HCT116 (cell line): Measurements from ENCODE around the gene TIMM10B. TPM values are rescaled to one million over a fixed set of nuclear protein-coding genes. Genes with fewer than 3 reads are reported as not detected.

Experiments
- ATAC-seq: fragments of 200-7000 bp; cut with Tn5 transposase; 2 replicates; pipeline ENCODE4 v1.9.1; 2020; ENCODE audit warnings: mild to moderate bottlenecking, moderate library complexity
- BruUV-seq: library from RNA; stranded (reverse); fragments of 400-500 nt; replicated peaks from 2 replicates; lab custom pipeline; 2021; lab: Mats Ljungman, UMichigan
- CTCF ChIA-PET: fragments of 300-600 bp; sonication (Branson Sonifier 250); formaldehyde crosslinking; loops from one replicate; lab custom pipeline; 2021; ENCODE audit warnings: antibody characterized with exemption; lab: Charles Lee
- POLR2A ChIA-PET: fragments of 300-600, 350-600 bp; sonication (Branson Sonifier 250); formaldehyde crosslinking; loops from one replicate; lab custom pipeline; 2021; ENCODE audit warnings: antibody characterized with exemption; lab: Charles Lee
- RAD21 ChIA-PET, 2 experiments: fragments of 300-600 bp; sonication (Branson Sonifier 250); formaldehyde crosslinking; loops; one replicate each; lab custom pipeline; 2023; ENCODE audit warnings: low total read pairs in 2 of 2; ENCODE audit not compliant: uncharacterized antibody in 2 of 2, unreplicated experiment in 2 of 2, low non-redundant PET in 1 of 2; lab: Charles Lee
- DNase-seq: peaks from one replicate; pipeline ENCODE4 v3.0.0-alpha.2; 2010; ENCODE audit warnings: low read depth, low spot score
- H2AFZ ChIP-seq: fragments of 200-600 bp; shearing (Covaris generic), sonication (generic); 2 replicates; pipeline ENCODE4 v1.6.1; 2017; ENCODE audit warnings: low read depth, mixed run types, mixed read lengths, antibody characterized with exemption, low read length; ENCODE audit not compliant: poor library complexity, severe bottlenecking
- H3K27ac ChIP-seq: 2 replicates; pipeline ENCODE4 v1.5.1; 2012; ENCODE audit warnings: low read depth, low read length
- H3K27me3 ChIP-seq: fragments of 200-600 bp; sonication (generic); 2 replicates; pipeline ENCODE4 v1.6.1; 2016; ENCODE audit warnings: mixed run types, low read length, mixed read lengths; ENCODE audit not compliant: insufficient read depth
- H3K36me3 ChIP-seq, 2 experiments: fragments of 200-500 bp in 1 of 2; fragments of 200-600 bp in 1 of 2; sonication (Bioruptor generic) in 1 of 2; sonication (generic) in 1 of 2; 2 replicates each; pipeline versions ENCODE4 v1.5.1 to v1.6.1; 2014 to 2016; ENCODE audit warnings: low read length in 2 of 2, inconsistent platforms in 1 of 2, mixed read lengths in 1 of 2, mixed run types in 1 of 2; ENCODE audit not compliant: insufficient read depth in 2 of 2, control insufficient read depth in 1 of 2
- H3K4me1 ChIP-seq, 2 experiments: fragments of 200-600 bp in 1 of 2; sonication (generic) in 1 of 2; 2 replicates each; pipeline versions ENCODE4 v1.5.1 to v1.6.1; 2012 to 2017; ENCODE audit warnings: low read length in 2 of 2, inconsistent platforms in 1 of 2, mild to moderate bottlenecking in 1 of 2, mixed read lengths in 1 of 2, mixed run types in 1 of 2, moderate library complexity in 1 of 2; ENCODE audit not compliant: insufficient read depth in 2 of 2, control insufficient read depth in 1 of 2
- H3K4me2 ChIP-seq: fragments of 200-600 bp; sonication (generic); 2 replicates; pipeline ENCODE4 v1.6.1; 2017; ENCODE audit warnings: mixed run types, low read length, mixed read lengths
- H3K4me3 ChIP-seq, 2 experiments: fragments of 200-600 bp in 1 of 2; sonication (generic) in 1 of 2; replicated peaks in 1 of 2; 2 replicates each; pipeline ENCODE4 v1.5.1; 2011 to 2016; ENCODE audit warnings: low read length in 2 of 2, control low read depth in 1 of 2, low read depth in 1 of 2, mild to moderate bottlenecking in 1 of 2, mixed read lengths in 1 of 2, mixed run types in 1 of 2
- H3K79me2 ChIP-seq: fragments of 200-600 bp; sonication (generic); 2 replicates; pipeline ENCODE4 v1.6.1; 2017; ENCODE audit warnings: mild to moderate bottlenecking, mixed run types, low read length, moderate library complexity, mixed read lengths; ENCODE audit not compliant: insufficient read depth
- H3K9ac ChIP-seq: fragments of 200-600 bp; sonication (generic); 2 replicates; pipeline ENCODE4 v1.6.1; 2016; ENCODE audit warnings: low read length, mixed read lengths
- H3K9me2 ChIP-seq: fragments of 200-600 bp; sonication (generic), shearing (Covaris generic); 2 replicates; pipeline ENCODE4 v1.6.1; 2017; ENCODE audit warnings: mixed run types, mild to moderate bottlenecking, moderate library complexity; ENCODE audit not compliant: insufficient read depth
- H3K9me3 ChIP-seq, 2 experiments: fragments of 200-500 bp in 1 of 2; fragments of 200-600 bp in 1 of 2; sonication (Bioruptor generic) in 1 of 2; sonication (generic) in 1 of 2; 2 replicates each; pipeline ENCODE4 v1.6.1; 2014 to 2017; ENCODE audit warnings: low read length in 2 of 2, mixed read lengths in 2 of 2, inconsistent platforms in 1 of 2, low read depth in 1 of 2, mild to moderate bottlenecking in 1 of 2, mixed run types in 1 of 2, moderate library complexity in 1 of 2; ENCODE audit not compliant: control insufficient read depth in 1 of 2, insufficient read depth in 1 of 2
- H4K20me1 ChIP-seq: fragments of 200-600 bp; sonication (generic), shearing (Covaris generic); 2 replicates; pipeline ENCODE4 v1.6.1; 2017; ENCODE audit warnings: mixed run types, mild to moderate bottlenecking, moderate library complexity; ENCODE audit not compliant: insufficient read depth
- CEBPB ChIP-seq: IDR thresholded peaks from 2 replicates; pipeline ENCODE4 v1.6.1; 2012; ENCODE audit warnings: low read depth
- EGR1 ChIP-seq: IDR thresholded peaks from 2 replicates; pipeline ENCODE4 v1.6.1; 2012; ENCODE audit warnings: low read depth
- ELF1 ChIP-seq: IDR thresholded peaks from 2 replicates; pipeline ENCODE4 v1.6.1; 2012; ENCODE audit warnings: low read depth, borderline replicate concordance
- EZH2phosphoT487 ChIP-seq: fragments of 200-600 bp; IDR thresholded peaks from 2 replicates; pipeline ENCODE4 v1.6.1; 2018; ENCODE audit warnings: antibody characterized with exemption, borderline replicate concordance
- FOSL1 ChIP-seq: IDR thresholded peaks from 2 replicates; pipeline ENCODE4 v1.6.1; 2012; ENCODE audit warnings: low read depth
- JUND ChIP-seq: IDR thresholded peaks from 2 replicates; pipeline ENCODE4 v1.6.1; 2012
- POLR2A ChIP-seq: IDR thresholded peaks from 2 replicates; pipeline ENCODE4 v1.7.0; 2011; ENCODE audit warnings: borderline replicate concordance; ENCODE audit not compliant: insufficient read depth, insufficient read length; ENCODE audit errors: extremely low read depth
- POLR2AphosphoS5 ChIP-seq: IDR thresholded peaks from 2 replicates; pipeline ENCODE4 v1.6.1; 2011; ENCODE audit warnings: mild to moderate bottlenecking, low read depth, low read length, moderate library complexity
- RAD21 ChIP-seq: IDR thresholded peaks from 2 replicates; pipeline ENCODE4 v1.6.1; 2012; ENCODE audit warnings: low read depth, mild to moderate bottlenecking
- SIN3A ChIP-seq: IDR thresholded peaks from 2 replicates; pipeline ENCODE4 v1.6.1; 2012; ENCODE audit warnings: low read depth
- SP1 ChIP-seq: IDR thresholded peaks from 2 replicates; pipeline ENCODE4 v1.6.1; 2012; ENCODE audit warnings: low read depth
- SRF ChIP-seq: IDR thresholded peaks from 2 replicates; pipeline ENCODE4 v1.6.1; 2012; ENCODE audit warnings: low read depth
- TCF7L2 ChIP-seq: IDR thresholded peaks from 2 replicates; pipeline ENCODE4 v1.7.0; 2011; ENCODE audit warnings: borderline replicate concordance, inconsistent platforms; ENCODE audit not compliant: insufficient read depth, insufficient read length; ENCODE audit errors: extremely low read depth
- YY1 ChIP-seq: IDR thresholded peaks from 2 replicates; pipeline ENCODE4 v1.6.1; 2011; ENCODE audit warnings: low read length, low read depth, moderate library complexity, mild to moderate bottlenecking; ENCODE audit not compliant: insufficient replicate concordance; ENCODE audit errors: extremely low read depth
- ZFX ChIP-seq: fragments of 450-650 bp; IDR thresholded peaks from 2 replicates; pipeline ENCODE4 v1.6.1; 2017
- intact Hi-C: fragments of 100-400 bp; cut with micrococcal nuclease; formaldehyde crosslinking; loops from 2 replicates; pipeline ENCODE4 v1.10.0; 2022
- total RNA-seq: library from RNA; stranded (reverse); gene quantifications from one replicate; pipeline ENCODE4 v1.2.1, GENCODE V29; 2021; ENCODE audit not compliant: unreplicated experiment
- TF ChIP-seq, protein P1 (sequence below): IDR thresholded peaks from 2 replicates; pipeline ENCODE4 v1.6.1; 2012
- TF ChIP-seq, protein P2 (sequence below): IDR thresholded peaks from 2 replicates; pipeline ENCODE4 v1.6.1; 2011; ENCODE audit warnings: mild to moderate bottlenecking, low read length, moderate library complexity; ENCODE audit not compliant: insufficient replicate concordance; ENCODE audit errors: extremely low read depth

Gene TIMM10B
- total RNA-seq, 1 experiment from 2014 or later, result 22.9 TPM

DNA sequence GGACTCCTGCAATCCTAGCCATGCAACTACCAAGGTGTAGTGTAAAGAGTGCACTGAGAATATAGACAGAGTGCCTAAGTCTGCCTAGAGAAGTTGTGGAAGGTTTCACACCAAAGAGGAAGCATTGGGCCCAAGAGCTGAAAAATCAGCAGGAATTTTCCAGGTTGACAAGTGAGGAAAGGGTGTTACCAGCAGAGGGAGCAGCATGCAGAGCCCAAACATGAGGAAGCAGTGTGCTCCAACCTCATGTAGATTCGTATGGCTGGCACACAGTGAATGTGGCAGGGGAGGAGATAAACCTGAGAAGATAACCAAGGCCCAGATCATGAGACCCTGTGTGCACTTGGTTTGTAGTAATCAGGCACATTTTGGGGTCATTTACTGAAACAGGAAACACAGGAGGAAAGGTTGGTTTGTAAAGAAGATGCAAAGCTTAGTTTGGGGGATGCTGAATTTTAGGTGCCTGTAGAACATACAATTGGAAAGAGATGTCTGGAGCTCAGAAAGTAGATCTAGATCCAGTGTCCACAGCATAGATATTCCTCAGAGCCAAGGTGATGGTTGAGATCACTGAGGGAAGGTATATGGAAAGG lies 42.2 kb upstream of the TIMM10B start (continued):
- TF ChIP-seq, protein P1, sequence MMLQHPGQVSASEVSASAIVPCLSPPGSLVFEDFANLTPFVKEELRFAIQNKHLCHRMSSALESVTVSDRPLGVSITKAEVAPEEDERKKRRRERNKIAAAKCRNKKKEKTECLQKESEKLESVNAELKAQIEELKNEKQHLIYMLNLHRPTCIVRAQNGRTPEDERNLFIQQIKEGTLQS, result no peak
- TF ChIP-seq YY1 (no peak), RAD21 (peak; percentile 61)

DNA sequence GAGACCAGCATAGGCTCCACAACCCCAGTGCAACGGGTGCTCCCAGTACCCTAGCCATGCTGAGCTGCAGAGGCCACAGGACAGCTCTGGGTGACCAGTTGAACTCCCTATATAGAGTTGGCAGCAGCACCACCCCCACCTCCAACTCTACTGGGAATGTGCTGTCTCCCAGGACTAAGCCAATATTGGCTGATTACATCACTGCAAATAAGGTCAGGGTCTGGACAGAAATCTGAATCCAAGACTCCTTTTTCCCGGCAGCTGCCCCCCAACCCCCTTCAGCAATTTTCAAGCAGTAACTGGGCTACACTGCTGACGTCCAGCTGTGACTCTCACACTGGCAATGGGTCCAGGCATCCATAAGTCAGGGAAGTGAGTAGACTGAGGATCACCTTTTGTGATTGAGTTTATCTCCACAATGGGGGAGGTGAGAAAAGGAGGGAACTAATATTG lies 40.4 kb upstream of the TIMM10B start, which contains the start of gene HPX:
TSS of gene HPX (minus strand) at position 82 of the 453 bp plus-strand sequence. CDS start at position 58, 24 bp downstream.
- H2AFZ ChIP-seq, result no peak within 1 kb of the TSS
- no peaks in the 10 kb centered on the region for H3K4me1 ChIP-seq
- no peaks in the 10 kb centered on the region for H3K79me2 ChIP-seq
- no peak for TF ChIP-seq TCF7L2
- no peak for TF ChIP-seq YY1
- no peak for TF ChIP-seq EGR1
- no peak for TF ChIP-seq ELF1
- no peak for TF ChIP-seq SRF
- TF ChIP-seq, protein P1, result no peak
- no peak for TF ChIP-seq EZH2phosphoT487
- TF ChIP-seq JUND, result no peak
- no peak for TF ChIP-seq SIN3A
- TF ChIP-seq SP1, result no peak
- TF ChIP-seq FOSL1, result no peak
- TF ChIP-seq POLR2A, result no peak
- TF ChIP-seq, protein P2, sequence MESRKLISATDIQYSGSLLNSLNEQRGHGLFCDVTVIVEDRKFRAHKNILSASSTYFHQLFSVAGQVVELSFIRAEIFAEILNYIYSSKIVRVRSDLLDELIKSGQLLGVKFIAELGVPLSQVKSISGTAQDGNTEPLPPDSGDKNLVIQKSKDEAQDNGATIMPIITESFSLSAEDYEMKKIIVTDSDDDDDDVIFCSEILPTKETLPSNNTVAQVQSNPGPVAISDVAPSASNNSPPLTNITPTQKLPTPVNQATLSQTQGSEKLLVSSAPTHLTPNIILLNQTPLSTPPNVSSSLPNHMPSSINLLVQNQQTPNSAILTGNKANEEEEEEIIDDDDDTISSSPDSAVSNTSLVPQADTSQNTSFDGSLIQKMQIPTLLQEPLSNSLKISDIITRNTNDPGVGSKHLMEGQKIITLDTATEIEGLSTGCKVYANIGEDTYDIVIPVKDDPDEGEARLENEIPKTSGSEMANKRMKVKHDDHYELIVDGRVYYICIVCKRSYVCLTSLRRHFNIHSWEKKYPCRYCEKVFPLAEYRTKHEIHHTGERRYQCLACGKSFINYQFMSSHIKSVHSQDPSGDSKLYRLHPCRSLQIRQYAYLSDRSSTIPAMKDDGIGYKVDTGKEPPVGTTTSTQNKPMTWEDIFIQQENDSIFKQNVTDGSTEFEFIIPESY, result no peak
- TF ChIP-seq CEBPB, result no peak
- no peak for TF ChIP-seq POLR2AphosphoS5
- TF ChIP-seq ZFX, result no peak
- ChIA-PET RAD21 (no interaction called here), POLR2A (no interaction called here), CTCF (no interaction called here)
- no peaks in the 10 kb centered on the region for H3K27me3 ChIP-seq
- no peaks in the 10 kb centered on the region for H3K9me3 ChIP-seq
- H3K4me2 ChIP-seq, result no peak within 1 kb of the TSS
- no peaks in the 10 kb centered on the region for H3K36me3 ChIP-seq
- no peak within 1 kb of the TSS for H3K27ac ChIP-seq
- no peak within 1 kb of the TSS for H3K4me3 ChIP-seq
- no TSS peak for BruUV-seq
- ATAC-seq (no peak), DNase-seq (no peak)
- H4K20me1 ChIP-seq, result no peaks in the 10 kb centered on the region
- intact Hi-C loops, result no loop called here
- H3K9me2 ChIP-seq, result no peaks in the 10 kb centered on the region
- no peak within 1 kb of the TSS for H3K9ac ChIP-seq
